ENCODE measurements around the gene KCNJ9.

Gene KCNJ9

DNA sequence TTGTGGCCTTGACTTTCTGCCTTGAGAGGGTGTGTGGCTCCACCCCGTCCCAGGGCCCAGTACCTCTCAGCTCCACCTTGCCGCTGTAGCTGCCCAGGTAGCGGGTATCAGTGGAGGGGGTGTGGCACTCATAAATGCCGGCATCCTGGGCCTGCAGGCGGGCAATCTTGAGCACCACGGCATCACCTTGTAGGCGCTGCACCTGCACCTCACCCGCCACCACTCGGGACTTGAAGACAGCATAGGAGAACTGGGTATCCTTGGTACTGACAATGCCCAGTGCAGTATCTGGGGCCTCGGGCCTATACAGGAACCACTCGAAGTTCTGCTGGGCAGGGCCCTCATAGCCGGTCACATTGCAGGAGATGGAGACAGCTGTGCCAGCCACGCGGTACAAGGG, 13.5 kb downstream of the KCNJ9 start:
- H2AFZ ChIP-seq (ENCODE audit: low read length): no peak overlapping the region

DNA sequence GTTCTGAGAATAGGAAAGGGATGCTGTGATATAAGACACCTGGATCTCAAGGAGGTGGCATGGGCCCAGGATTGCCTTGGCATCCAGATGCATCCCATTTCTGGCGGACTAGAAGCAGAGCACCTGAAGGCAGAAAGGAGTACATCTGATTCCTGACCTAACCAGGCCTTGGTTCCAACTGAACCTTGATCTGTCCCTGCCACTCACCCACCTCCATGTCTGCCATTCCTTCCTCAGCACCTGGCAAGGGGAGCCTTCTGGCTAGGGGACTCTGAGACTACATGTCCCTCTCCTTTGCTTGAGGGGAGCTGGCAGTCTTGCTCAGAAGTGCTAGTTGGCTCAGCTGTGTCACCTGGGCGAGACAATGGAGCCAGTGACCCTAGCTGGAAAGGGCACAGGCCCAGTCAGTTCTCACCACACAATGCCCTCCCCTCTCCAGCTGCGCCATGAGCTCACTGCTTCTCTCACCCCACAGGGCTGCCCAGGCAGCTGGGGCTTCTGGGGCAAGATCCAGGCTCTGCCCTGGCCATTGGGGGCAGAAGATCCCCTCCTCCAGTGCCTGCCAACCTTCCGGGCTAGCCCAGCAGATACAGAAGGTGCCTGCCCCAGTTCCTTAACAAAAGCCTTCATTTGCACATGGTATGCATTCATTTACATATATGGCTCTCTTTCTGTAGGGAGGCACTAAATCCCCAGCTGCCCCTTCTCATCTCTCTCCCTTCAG, 14.2 kb downstream of the KCNJ9 start:
- H3F3A ChIP-seq (ENCODE audit: low read depth): no peaks in the 10 kb centered on the region
- H4K20me1 ChIP-seq (ENCODE audit: insufficient read depth, low read length, poor library complexity, severe bottlenecking): no peaks in the 10 kb centered on the region
- no peak overlapping the region for H2AFZ ChIP-seq (ENCODE audit: low read length)
- H3K4me2 ChIP-seq (ENCODE audit: low read depth, low read length, poor library complexity, severe bottlenecking): peak overlapping the region; percentile 93
- H3K27me3 ChIP-seq (ENCODE audit: insufficient read depth, low read length, poor library complexity, severe bottlenecking): no peaks in the 10 kb centered on the region
- H3K36me3 ChIP-seq (ENCODE audit: insufficient read depth, low read length): peaks cover 3% of the 10 kb centered on the region; the same call in 1 of the 2 replicates
- H3K9ac ChIP-seq (ENCODE audit: low read depth, low read length, poor library complexity, severe bottlenecking): peak overlapping the region; percentile 84
- peaks cover 18% of the 10 kb centered on the region; the same call in 1 of the 2 replicates for H3K79me2 ChIP-seq (ENCODE audit: insufficient read depth, low read length)
- H3K4me1 ChIP-seq (ENCODE audit: insufficient read depth, low read length, poor library complexity, severe bottlenecking): peaks cover 20% of the 10 kb centered on the region
- H3K9me2 ChIP-seq (replicated peaks; ENCODE audit: low read depth, low read length): no peaks in the 10 kb centered on the region
- no peaks in the 10 kb centered on the region for H3K9me3 ChIP-seq (ENCODE audit: insufficient read depth, low read depth, low read length)
- TF ChIP-seq EZH2phosphoT487 (IDR thresholded peaks at IDR 0.05; ENCODE audit: borderline replicate concordance): no peak
- TF ChIP-seq, protein P1, sequence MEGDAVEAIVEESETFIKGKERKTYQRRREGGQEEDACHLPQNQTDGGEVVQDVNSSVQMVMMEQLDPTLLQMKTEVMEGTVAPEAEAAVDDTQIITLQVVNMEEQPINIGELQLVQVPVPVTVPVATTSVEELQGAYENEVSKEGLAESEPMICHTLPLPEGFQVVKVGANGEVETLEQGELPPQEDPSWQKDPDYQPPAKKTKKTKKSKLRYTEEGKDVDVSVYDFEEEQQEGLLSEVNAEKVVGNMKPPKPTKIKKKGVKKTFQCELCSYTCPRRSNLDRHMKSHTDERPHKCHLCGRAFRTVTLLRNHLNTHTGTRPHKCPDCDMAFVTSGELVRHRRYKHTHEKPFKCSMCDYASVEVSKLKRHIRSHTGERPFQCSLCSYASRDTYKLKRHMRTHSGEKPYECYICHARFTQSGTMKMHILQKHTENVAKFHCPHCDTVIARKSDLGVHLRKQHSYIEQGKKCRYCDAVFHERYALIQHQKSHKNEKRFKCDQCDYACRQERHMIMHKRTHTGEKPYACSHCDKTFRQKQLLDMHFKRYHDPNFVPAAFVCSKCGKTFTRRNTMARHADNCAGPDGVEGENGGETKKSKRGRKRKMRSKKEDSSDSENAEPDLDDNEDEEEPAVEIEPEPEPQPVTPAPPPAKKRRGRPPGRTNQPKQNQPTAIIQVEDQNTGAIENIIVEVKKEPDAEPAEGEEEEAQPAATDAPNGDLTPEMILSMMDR (conservative IDR thresholded peaks at IDR 0.05; ENCODE audit: low read length): no peak
- H3K4me3 ChIP-seq (ENCODE audit: low read length, poor library complexity, severe bottlenecking): no peak overlapping the region

More for the DNA sequence above, 13.5 kb downstream of the KCNJ9 start:
- Histone ChIP-seq H3K27me3 (ENCODE audit: insufficient read depth, low read length, poor library complexity, severe bottlenecking) (no peaks in the 10 kb centered on the region), H3F3A (ENCODE audit: low read depth) (no peaks in the 10 kb centered on the region), H3K79me2 (ENCODE audit: insufficient read depth, low read length) (peaks cover 18% of the 10 kb centered on the region; the same call in 1 of the 2 replicates), H3K4me3 (ENCODE audit: low read length, poor library complexity, severe bottlenecking) (no peak overlapping the region), H3K9ac (ENCODE audit: low read depth, low read length, poor library complexity, severe bottlenecking) (no peak overlapping the region), H3K36me3 (ENCODE audit: insufficient read depth, low read length) (peaks cover 3% of the 10 kb centered on the region; the same call in 1 of the 2 replicates), H4K20me1 (ENCODE audit: insufficient read depth, low read length, poor library complexity, severe bottlenecking) (no peaks in the 10 kb centered on the region), H3K4me1 (ENCODE audit: insufficient read depth, low read length, poor library complexity, severe bottlenecking) (peaks cover 20% of the 10 kb centered on the region), H3K4me2 (ENCODE audit: low read depth, low read length, poor library complexity, severe bottlenecking) (no peak overlapping the region), H3K9me3 (ENCODE audit: insufficient read depth, low read depth, low read length) (no peaks in the 10 kb centered on the region), H3K9me2 (replicated peaks; ENCODE audit: low read depth, low read length) (no peaks in the 10 kb centered on the region)
- no peak for TF ChIP-seq EZH2phosphoT487 (IDR thresholded peaks at IDR 0.05; ENCODE audit: borderline replicate concordance)
- TF ChIP-seq, protein P1 (conservative IDR thresholded peaks at IDR 0.05; ENCODE audit: low read length): no peak

DNA sequence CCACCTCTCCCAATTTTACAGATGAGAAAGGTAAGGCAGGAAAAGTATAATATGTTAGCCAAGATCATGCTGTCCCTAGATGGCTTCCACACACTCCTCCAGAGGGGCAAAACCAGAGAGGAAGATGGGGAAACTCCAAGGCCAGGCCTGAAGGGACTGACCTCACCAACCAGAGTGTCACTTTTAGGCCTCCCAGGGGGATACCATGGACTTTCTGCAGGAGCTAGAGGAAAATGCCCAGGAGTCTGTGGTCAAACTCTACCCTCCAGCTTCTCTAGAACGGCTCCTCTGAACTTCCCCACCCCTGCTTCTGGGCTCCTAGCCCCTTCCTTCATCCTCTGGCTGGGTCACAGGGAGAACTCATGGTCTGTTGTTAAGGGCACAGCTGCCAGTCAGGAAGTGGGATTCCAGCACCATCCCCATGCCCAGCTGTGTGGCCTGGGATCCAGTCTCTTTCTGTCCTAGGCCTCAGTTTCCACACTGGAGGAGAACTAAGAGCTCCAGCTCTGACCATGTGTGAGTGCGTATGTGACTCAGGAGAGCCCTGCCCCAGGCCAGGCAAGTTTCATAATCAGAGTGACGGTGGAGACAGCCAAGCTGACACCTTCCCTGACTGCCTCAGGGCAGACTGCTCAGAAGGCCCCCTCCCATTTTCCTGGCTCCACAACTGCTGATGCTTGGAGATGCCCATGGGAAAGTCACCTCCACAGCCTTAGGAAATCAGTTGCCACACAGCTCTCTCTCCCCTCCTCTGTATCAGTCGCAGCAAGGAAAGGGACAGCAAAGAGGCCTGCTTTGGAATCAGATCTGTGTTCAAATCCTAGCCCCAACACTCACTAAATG, 15.2 kb downstream of the KCNJ9 start:
- Histone ChIP-seq H3K4me1 (ENCODE audit: insufficient read depth, low read length, poor library complexity, severe bottlenecking) (peaks cover 24% of the 10 kb centered on the region), H3K9ac (ENCODE audit: low read depth, low read length, poor library complexity, severe bottlenecking) (peak overlapping the region; percentile 84), H3K4me3 (ENCODE audit: low read length, poor library complexity, severe bottlenecking) (peak overlapping the region; percentile 83), H3F3A (ENCODE audit: low read depth) (no peaks in the 10 kb centered on the region), H3K79me2 (ENCODE audit: insufficient read depth, low read length) (peaks cover 18% of the 10 kb centered on the region; the same call in 1 of the 2 replicates), H4K20me1 (ENCODE audit: insufficient read depth, low read length, poor library complexity, severe bottlenecking) (no peaks in the 10 kb centered on the region), H3K27me3 (ENCODE audit: insufficient read depth, low read length, poor library complexity, severe bottlenecking) (no peaks in the 10 kb centered on the region), H2AFZ (ENCODE audit: low read length) (no peak overlapping the region), H3K9me2 (replicated peaks; ENCODE audit: low read depth, low read length) (no peaks in the 10 kb centered on the region), H3K36me3 (ENCODE audit: insufficient read depth, low read length) (peaks cover 3% of the 10 kb centered on the region; the same call in 1 of the 2 replicates), H3K9me3 (ENCODE audit: insufficient read depth, low read depth, low read length) (no peaks in the 10 kb centered on the region), H3K4me2 (ENCODE audit: low read depth, low read length, poor library complexity, severe bottlenecking) (peak overlapping the region; percentile 93)
- no peak for TF ChIP-seq EZH2phosphoT487 (IDR thresholded peaks at IDR 0.05; ENCODE audit: borderline replicate concordance)
- TF ChIP-seq, protein P1 (conservative IDR thresholded peaks at IDR 0.05; ENCODE audit: low read length): no peak
